ENCODE measurements around the gene TRIM16.

DNA sequence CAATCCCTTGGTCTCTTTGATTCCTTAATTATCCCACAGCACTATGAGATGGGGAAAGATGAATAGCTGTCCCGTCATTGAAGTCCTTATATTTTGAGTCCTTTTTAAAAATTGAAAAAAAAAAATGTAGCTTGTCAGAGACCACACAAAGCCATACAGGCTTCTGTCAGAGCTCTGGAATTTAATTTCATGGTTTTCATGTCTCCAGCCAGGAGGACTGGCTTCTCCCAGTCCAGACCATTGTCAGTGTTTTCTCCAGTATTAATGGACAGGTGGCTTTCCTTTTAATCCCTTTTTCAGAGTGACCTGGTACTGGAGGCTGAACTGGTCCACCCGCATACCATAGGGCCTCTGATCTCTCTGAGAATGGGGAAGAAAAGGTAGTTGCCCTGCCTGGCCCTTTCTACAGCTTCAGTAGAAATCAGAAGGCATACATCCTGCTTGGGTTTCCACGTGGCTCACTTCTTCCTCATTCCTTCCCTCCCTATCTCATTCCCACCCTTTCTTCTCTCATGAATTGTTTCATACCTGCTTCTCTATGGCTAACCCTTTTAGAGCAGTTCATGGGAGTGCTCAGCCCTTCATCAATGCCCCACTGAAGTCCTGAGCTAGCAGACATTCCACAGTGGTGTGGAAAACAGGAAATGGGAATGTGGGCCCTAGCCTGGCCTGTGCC, 29.1 kb downstream of the TRIM16 start:
- TF ChIP-seq, protein P1, sequence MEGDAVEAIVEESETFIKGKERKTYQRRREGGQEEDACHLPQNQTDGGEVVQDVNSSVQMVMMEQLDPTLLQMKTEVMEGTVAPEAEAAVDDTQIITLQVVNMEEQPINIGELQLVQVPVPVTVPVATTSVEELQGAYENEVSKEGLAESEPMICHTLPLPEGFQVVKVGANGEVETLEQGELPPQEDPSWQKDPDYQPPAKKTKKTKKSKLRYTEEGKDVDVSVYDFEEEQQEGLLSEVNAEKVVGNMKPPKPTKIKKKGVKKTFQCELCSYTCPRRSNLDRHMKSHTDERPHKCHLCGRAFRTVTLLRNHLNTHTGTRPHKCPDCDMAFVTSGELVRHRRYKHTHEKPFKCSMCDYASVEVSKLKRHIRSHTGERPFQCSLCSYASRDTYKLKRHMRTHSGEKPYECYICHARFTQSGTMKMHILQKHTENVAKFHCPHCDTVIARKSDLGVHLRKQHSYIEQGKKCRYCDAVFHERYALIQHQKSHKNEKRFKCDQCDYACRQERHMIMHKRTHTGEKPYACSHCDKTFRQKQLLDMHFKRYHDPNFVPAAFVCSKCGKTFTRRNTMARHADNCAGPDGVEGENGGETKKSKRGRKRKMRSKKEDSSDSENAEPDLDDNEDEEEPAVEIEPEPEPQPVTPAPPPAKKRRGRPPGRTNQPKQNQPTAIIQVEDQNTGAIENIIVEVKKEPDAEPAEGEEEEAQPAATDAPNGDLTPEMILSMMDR (optimal IDR thresholded peaks at IDR 0.05 in 1 of 3, IDR thresholded peaks at IDR 0.05 in 1 of 3, conservative IDR thresholded peaks at IDR 0.05 in 1 of 3; ENCODE audit: extremely low read depth in 1 of 3, insufficient read depth in 2 of 3, low read length in 3 of 3): no peak
- no peak for TF ChIP-seq EZH2 (IDR thresholded peaks at IDR 0.05; ENCODE audit: low read length)

Measured in keratinocyte (primary cell).